ENCODE results near the gene MBOAT1.

DNA sequence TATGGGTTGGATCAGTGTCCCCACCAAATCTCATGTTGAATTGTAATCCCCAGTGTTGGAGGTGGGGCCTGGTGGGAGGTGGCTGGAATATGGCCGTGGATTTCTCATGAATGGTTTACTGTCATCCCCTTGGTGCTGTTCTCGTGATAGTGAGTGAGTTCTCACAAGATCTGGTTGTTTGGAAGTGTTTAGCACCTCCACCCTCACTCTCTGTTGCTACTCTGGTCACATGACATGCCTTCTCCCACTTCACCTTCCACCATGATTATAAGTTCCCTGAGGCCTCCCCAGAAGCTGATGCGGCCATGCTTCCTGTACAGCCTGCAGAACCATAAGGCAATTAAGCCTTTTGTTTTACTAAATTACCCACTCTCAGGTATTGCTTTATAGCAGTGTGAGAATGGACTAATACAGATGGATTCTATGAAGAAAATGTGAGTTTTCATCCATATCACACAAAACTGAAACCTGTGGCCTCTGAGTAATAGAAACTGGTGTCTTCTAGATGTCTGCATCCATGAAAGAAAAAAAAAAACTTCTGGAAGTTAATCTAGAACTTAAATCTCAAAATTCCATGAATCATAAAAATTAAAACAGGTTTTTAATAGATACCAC is 39.3 kb downstream of the MBOAT1 start:
- TF ChIP-seq, protein P1, sequence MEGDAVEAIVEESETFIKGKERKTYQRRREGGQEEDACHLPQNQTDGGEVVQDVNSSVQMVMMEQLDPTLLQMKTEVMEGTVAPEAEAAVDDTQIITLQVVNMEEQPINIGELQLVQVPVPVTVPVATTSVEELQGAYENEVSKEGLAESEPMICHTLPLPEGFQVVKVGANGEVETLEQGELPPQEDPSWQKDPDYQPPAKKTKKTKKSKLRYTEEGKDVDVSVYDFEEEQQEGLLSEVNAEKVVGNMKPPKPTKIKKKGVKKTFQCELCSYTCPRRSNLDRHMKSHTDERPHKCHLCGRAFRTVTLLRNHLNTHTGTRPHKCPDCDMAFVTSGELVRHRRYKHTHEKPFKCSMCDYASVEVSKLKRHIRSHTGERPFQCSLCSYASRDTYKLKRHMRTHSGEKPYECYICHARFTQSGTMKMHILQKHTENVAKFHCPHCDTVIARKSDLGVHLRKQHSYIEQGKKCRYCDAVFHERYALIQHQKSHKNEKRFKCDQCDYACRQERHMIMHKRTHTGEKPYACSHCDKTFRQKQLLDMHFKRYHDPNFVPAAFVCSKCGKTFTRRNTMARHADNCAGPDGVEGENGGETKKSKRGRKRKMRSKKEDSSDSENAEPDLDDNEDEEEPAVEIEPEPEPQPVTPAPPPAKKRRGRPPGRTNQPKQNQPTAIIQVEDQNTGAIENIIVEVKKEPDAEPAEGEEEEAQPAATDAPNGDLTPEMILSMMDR (IDR thresholded peaks at IDR 0.05; ENCODE audit: poor library complexity) = no peak
- TF ChIP-seq EZH2phosphoT487 (IDR thresholded peaks at IDR 0.05; ENCODE audit: low read depth, severe bottlenecking, unreplicated experiment) = no peak

Measured in hepatocyte (in vitro differentiated cells).